HG03060 (cell line): ENCODE measurements around the gene TBCD.

Experiments used
- ATAC-seq: cut with Tn5 transposase; IDR thresholded peaks from one replicate; pipeline ENCODE4 v1.9.1; 2021; ENCODE audit warnings: low read depth, moderate number of reproducible peaks; ENCODE audit not compliant: unreplicated experiment

The TBCD gene

DNA sequence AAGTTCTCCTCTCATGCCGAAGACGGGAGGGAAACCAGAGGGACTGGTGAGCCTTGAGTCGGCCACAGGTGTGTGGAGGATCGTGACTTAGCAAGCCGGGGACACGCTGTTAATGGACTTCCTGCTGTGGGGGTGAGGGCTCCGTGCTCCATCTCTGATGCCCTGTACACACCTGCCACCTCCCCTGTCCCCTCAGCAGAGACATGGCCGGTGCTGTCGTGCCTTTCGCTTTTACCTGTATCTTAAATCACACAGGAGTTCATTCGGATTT lies 163.8 kb downstream of the TBCD start:
- ATAC-seq: no peak

DNA sequence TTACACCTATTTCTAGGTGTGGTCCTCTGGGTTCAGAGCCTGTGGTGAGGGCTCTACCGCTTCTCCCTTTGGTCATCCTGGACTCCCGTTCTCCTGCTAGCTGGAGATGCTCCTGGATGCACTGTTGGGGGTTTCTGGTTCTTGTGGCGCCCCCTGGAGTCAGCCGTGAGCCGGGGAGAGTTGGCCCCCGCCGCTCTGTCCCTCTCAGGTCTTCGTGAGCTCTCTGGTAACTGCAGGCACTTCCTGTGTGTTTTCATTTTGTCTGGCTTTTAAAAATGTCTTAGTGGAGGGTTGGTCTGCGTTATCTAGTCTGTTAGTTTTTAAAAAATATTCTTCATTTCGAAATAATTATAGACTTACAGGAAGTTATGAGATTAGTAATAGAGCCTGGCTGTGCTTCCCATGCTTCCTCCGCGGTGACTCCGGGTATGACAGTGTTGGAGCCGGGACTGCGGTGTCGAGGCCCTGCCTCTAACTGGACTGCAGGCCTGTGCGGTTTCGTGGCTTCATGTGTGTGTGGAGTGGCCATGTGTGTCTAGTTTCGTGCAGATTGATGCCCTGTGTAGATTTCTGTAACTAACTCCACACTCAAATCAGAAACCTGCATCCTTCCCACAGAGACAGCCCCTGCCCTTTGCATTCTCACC lies 166.0 kb downstream of the TBCD start:
- no peak for ATAC-seq

DNA sequence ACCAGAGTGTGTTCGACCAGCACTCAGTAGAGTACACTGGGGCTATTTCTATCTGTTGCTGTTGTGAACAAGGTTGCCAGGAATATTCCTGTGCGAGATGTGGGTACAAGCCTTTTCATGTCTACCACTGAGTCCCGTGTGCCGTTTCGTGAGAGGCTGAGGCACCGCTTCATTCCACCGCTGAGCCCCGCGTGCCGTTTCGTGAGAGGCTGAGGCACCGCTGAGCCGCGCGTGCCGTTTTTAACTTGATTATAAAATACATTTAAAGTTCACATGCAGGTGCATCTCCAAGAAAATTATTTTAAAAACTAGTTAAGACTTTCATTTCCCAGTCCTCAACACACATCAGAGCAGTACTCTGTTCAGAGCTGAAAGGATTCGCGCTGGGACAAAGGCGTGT lies 166.6 kb downstream of the TBCD start:
- ATAC-seq: no peak

DNA sequence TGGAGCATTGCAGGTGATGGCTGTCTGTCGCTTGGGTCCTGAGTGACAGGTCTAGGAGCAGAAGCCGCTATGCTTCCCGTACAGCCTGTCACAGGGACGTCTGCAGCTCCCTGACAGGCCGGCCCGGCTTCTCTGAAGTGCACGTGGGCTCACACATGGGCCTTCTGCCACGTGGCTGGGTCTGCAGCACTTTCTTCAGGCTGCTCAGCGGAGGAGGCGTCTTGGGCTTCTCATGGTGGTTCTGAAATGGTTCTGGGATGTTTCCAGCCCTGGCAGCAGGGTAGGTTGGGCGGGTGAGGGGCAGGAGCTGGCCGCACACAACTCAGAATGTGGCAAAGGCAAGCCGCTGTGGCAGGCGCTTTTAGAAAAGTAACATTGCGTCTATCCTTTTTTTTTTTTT lies 168.3 kb downstream of the TBCD start:
- no peak for ATAC-seq

DNA sequence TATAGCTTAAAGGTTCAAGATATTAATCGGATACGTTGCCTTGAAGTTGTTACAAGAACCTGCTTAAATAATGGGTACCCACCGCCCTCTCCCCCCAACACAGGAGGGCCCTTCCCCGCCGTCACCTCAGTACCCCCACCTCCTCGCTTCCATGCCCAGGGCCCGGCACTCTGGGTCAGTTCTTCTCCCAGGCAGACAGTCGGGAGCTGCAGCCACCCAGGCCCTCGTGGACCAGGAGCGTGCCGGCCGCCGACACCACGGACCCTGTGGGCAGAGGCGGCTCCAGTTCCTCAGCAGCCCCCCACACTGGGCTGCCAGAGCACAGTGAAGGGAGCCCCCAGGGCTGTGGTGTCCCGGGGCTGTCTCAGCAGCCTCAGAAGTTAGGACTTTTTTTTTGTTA lies 168.8 kb downstream of the TBCD start:
- ATAC-seq: no peak

DNA sequence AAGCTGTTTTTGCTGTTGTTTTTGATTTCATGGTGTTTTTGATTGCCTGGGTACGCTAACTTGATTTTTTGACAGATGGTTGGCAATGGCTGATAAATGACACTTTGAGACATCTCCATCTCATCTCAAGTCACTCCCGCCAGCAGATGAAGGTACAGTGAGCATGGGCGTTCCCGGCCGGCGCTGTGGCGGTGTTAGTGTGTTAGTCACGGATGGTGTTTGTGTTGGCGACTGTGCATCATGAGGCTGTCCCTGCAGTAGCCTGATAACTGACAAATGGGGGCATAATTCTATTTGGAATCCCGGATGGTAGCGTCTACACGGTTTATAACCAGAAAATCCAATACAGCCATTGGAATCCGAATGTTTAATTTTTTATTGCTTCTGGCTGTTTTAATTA lies 169.6 kb downstream of the TBCD start:
- no peak for ATAC-seq

DNA sequence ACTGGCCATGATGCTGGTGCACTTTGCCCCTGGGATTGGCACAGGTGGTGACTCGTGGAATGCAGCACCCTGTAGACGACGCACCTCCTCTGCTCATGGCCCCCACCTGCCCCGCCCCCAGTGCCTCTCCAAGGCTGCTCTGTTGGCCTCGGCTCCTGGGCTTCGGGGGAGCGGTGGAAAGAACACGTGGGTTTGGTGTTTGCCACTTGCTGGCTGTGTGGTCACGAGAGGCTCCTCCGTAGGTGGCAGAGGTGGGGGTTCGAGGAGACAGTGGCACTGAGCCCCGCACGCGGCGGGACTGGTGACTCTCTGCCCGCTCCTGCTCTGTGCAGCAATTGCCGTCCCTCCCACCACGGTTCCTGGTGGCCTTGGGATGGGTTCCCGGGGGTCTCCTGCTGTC lies 170.8 kb downstream of the TBCD start:
- no peak for ATAC-seq

DNA sequence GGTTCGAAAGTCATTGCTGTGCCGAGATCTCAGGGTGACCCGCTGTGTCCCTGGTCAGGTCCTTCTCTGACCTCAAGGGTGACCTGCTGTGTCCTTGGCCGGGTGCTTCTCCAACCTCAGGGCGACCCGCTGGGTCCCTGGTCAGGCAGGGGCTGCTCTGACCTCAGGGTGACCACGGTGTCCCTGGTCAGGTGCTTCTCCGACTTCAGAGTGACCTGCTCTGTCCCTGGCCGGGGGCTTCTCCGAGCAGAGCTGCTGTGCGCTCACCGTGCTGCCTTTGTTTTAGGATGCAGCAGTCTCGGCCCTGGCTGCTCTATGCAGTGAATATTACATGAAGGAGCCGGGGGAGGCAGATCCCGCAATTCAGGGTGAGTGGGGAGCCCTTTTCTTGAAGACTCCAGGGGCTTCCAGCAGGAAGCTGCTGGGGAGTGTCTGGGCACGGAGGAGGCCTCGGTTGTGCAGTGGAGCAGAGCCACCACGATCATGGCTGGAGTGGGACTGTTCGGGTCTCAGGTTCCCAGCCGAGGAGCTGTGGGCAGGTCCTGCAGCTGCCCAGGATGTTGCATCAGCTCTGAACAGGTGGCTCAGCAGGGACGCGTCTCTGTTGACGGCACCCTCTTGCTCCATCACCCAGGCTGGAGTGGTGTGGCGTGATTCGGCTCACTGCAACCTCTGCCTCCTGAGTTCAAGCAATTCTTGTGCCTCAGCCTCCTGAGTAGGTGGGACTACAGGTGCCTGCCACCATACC lies 171.7 kb downstream of the TBCD start:
- ATAC-seq: no peak

DNA sequence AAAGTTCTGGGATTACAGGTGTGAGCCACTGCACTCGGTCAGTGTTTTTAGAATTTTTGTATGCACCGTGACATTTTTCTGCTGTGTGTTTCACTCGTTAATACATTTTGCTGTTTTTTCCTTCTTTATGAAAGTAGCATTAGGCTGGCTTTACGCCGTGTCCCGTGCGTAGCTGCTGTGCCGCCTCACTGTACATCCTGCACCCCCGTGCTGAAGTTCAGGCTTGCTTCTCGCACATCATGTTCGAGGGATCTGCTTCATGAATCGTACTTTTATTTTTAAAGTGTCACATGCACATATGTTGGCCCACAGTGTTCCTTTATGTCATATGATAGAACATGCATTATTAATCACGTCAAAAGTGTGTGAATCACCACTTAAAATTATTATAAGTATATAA lies 172.3 kb downstream of the TBCD start:
- ATAC-seq: no peak

DNA sequence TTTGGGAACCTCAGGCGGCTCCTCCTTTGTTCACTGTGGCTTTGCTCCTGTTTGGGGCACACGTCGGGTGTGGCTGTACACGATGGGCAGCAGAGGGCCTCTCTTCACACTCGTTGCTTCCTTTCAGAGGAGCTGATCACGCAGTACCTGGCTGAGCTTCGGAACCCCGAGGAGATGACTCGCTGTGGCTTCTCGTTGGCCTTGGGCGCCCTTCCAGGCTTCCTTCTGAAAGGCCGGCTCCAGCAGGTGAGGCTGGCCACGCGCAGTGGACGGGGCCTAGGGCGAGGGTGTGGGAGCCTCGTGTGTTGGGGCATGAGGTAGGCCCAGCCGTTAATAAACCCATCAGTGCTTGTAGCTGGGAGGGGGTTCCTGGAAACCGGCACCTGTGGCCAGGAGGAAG lies 172.9 kb downstream of the TBCD start:
- no peak for ATAC-seq

DNA sequence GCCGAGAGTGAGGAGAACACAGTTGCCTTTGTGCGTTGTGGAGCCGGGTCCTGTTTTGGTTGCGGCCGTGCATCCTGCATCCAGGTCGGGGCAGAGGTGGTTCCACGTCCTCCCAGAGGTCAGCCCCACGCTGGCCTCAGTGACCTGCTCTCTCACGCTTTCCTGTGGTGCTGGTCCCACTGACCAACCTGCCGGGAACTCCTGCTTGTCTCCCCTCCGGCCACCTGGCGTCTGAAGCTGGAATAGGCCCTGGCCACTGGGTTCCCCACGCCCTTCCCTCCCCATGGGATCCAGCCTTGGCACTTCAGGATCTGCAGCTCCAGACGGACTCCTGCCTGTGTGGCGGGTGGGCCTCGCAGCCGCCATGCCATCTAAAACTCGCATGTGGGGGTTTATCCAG lies 173.5 kb downstream of the TBCD start:
- ATAC-seq: no peak

DNA sequence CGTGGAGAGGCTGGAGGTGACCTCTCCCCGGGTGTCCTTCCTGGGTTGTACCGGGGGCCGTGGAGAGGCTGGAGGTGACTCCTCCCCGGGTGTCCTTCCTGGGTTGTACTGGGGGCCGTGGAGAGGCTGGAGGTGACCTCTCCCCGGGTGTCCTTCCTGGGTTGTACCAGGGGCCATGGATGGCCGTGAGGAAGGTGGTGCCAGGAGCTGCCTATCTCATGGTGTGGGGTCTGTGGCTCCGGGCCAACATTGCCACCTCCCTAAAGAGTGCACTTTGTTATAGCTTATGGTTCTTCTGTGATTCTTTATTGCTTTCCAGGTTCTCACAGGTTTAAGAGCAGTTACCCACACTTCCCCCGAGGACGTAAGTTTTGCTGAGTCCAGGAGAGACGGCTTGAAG lies 174.2 kb downstream of the TBCD start:
- no peak for ATAC-seq

DNA sequence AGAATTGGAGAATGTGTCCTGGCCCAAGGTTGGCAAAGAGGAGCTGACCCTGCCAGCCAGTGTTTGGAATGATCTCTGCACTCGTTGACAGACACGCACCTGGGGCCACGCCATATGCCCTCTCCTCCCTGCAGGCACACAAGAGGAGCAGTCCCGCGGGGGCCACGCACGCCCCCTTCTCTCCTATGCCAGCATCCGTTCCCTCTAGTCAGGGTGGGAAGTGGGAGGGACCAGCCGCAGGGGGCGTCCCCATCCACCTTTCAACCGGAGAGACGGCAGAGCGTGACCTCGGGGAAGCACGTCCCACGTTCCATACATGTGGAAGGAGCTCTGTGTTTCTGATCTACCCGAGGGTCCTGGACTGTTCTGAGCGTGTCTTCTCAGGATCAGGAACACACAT lies 174.9 kb downstream of the TBCD start:
- ATAC-seq: no peak

DNA sequence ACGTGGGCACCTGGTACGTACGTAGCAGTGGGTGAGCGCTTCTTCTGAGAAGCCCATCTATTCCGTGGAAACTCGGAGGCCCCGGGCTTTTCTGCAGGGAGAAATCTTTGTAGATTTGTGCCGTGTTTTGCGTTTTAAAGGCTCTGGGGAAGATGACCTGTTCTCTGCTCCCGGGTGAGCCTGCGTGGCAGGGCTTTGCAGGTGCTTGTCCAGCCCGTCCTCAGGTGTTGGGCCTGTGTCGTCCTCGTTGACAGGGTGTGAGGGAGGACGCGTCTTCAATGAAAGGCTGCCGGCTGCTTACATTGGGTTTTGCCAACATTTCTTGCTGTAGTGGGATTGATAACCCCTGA lies 175.4 kb downstream of the TBCD start:
- no peak for ATAC-seq

DNA sequence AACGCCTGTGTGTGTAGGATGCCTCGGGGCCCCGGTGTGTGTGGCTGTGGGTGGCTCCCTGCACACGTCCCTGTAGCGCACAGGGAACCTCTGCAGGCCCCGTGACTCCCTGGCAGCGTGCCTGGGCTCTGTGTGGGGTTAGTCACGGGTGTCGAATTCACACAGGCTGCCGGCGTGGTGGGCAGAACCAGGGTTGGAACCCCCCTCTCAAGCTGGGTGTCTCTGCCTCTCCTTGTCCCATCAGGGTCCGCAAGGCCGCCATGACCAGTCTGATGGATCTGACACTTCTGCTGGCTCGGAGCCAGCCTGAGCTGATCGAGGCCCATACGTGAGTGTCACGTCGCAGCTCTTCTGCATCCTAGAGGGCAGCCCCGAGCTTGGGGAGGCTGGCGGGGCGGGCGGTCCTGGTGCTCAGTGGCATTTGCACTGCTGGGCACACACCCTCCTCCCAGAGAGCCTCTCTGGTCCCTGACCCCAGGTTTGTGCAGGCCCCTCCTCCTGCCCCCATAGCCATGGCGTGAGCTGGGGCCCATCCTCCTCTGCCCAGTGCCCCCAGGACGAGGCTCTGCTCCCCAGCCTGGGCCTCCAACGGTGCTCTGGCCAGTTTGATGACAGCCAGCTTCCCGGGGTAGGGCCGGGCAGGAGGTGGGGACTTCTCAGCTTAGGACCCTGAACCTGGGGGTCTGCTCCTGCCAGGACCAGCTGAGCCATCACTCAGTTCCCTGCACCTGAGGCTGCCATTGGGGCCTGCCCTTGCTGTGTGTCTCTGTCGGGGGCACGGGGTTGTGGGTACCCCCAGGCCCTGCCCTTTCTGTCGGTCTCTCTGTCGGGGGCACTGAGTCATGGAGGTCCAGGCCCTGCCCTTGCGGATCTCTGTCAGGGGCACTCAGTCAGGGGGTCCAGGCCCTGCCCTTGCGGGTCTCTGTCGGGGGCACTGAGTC lies 176.1 kb downstream of the TBCD start:
- no peak for ATAC-seq

DNA sequence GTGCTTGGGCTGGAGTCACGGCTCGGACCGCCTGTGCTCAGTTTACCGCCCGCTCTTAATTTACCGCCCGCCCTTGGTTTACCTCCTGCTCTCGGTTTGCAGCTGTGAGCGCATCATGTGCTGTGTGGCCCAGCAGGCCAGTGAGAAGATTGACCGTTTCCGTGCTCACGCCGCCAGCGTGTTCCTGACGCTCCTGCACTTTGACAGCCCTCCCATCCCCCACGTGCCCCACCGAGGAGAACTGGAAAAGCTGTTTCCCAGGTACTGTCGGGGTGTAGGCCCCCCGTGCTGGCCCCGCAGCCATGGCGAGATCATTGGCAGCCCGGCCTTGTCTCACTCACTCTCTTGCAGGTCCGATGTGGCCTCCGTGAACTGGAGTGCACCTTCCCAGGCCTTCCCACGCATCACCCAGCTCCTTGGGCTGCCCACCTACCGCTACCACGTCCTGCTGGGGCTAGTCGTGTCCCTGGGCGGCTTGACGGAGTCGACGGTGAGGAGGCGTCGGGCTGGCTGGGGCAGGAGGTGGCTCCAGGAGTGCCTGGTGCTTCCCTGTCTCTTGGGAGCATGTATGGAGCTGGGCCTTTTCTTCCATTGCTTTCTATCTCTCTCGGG lies 177.3 kb downstream of the TBCD start:
- ATAC-seq: no peak

DNA sequence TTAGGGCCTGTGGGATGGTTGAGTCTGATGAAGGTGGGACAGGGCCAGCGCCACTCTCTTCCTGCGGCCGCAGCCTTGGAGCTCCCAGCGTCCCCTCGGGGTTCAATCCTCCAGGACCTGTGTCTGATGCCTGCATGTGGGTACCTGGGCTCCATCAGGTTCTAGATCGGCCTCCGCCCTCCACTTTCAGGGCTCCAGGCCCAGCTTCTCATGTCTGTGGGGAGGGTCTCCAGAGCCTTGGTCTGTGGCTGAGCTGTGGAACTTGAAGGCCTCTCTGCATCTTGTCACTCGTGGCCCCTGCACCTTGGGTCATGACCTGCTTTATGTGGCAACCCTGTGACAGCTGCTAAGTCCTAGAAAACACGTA lies 177.8 kb downstream of the TBCD start:
- no peak for ATAC-seq

DNA sequence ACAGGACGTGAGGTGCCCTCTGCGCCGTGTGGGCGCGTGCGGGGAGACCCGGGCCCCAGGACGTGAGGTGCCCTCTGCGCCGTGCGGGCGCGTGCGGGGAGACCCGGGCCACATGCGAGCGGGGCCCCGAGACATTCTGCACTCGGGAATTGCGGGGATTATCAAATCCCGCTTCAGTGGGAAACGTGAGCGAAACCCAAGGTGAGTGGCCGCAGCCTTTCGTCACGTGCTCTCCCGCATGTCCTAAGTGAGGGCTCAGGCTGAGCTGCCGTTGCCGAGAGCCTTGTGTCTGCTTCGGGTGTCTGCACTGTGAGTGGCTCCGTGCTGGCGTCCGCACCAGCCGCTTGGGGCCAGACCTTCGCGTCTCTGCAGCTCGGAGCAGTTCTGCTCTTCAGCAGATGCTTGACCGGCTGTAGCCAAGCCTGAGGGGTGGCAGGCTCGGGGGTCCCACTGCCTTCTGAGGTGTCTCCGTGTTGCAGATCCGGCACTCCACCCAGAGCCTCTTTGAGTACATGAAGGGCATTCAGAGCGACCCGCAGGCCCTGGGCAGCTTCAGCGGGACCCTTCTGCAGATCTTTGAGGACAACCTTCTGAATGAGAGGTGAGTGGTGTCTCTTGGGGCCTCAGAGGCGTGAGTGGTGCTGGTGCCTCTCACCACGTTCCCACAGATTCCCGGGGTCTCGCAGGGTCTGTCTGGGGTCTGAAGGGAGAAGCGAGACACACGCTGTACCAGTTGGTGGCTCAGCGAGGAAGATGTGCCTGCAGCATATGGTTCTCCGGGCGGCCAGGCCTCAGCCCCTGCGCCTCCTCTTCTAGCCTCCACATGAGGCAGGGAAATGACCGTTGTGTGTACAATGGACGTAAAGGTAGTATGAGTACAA lies 178.4 kb downstream of the TBCD start:
- ATAC-seq: no peak

DNA sequence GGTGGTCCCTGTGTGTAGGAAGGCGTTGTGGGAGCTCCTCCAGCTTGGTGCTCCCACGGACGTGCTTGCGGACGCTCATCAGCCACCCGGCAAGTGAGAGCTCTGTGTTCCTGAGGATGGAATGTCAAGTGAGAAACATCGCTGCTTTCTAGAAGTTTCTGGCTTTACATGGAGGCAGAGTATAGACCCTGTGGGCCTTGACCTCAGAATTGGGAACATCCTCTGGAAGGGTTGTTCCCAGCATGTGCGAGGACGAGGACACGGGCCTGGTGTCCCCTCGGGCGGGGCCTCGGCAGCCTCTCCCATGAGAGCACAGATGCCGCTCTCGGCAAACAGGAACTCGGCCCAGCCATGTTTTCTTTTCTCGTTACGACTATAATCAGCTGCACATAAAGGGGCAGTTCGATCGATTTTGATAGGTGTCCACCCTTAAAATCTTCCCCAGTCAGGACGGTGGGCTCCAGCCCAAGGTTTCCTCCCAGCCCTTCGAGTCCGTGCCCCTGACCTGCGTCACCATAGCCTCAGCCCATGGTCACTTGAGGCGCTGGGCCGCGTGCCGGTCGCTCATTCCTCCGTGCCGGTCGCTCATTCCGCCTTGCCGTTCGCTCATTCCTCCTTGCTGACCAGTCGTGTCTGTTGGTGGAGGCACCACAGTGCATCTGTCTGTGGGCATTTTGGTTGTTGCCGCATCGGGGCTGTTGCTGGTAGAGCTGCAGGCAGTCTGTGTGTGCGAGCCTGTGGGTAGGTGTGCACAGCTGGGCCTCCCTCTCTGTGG lies 179.2 kb downstream of the TBCD start:
- ATAC-seq: no peak
